ENCODE results near the gene SLC1A5. TPM values are rescaled to one million over a fixed set of nuclear protein-coding genes. Genes with fewer than 3 reads are reported as not detected.

Gene SLC1A5
- total RNA-seq, 1 donor from 2014 or later: 39.5 TPM

GRCh38 chr19:46821512-46822409, 33.4 kb upstream of the SLC1A5 start:
- Histone ChIP-seq H3K9ac (no peak overlapping the region), H3K4me1 (peaks cover 10% of the 10 kb centered on the region), H3F3A (ENCODE audit: low read depth) (no peaks in the 10 kb centered on the region), H3K27ac (no peak overlapping the region), H3K36me3 (no peaks in the 10 kb centered on the region), H3K79me2 (ENCODE audit: low read depth) (no peaks in the 10 kb centered on the region), H3K9me3 (ENCODE audit: low read depth) (no peaks in the 10 kb centered on the region), H3K4me3 (no peak overlapping the region), H3K27me3 (no peaks in the 10 kb centered on the region), H2AFZ (replicated peaks) (peak overlapping the region; percentile 72), H3K4me2 (peak overlapping the region; percentile 22), H4K20me1 (ENCODE audit: low read depth) (no peaks in the 10 kb centered on the region)
- DNase-seq (ENCODE audit: low spot score): peak; percentile 16
- TF ChIP-seq CTCF (IDR thresholded peaks at IDR 0.05): no peak
- no peak for TF ChIP-seq EZH2phosphoT487 (IDR thresholded peaks at IDR 0.05)
- no peak for TF ChIP-seq EZH2 (IDR thresholded peaks at IDR 0.05)
- Mint-ChIP-seq H3K9me3 (peaks cover 6% of the 10 kb centered on the region), H3K27me3 (ENCODE audit: insufficient read depth, low read depth) (peaks cover 2% of the 10 kb centered on the region), H3K27ac (peak overlapping the region; percentile 63), H3K4me1 (peaks cover 20% of the 10 kb centered on the region), H3K4me3 (no peak overlapping the region), H3K36me3 (no peaks in the 10 kb centered on the region)

- H3K4me1 Mint-ChIP-seq: peaks cover 20% of the 10 kb centered on the region
Measured at GRCh38 chr19:46818812-46819211, 30.4 kb upstream of the SLC1A5 start.

GRCh38 chr19:46815833-46816627, 27.6 kb upstream of the SLC1A5 start:
- no peak overlapping the region for H3K4me3 ChIP-seq
- no peaks in the 10 kb centered on the region for H3K9me3 ChIP-seq (ENCODE audit: low read depth)
- H3K9me3 Mint-ChIP-seq: no peaks in the 10 kb centered on the region
- H3K27me3 Mint-ChIP-seq (ENCODE audit: insufficient read depth, low read depth): peaks cover 7% of the 10 kb centered on the region
- peaks cover 25% of the 10 kb centered on the region for H3K4me1 Mint-ChIP-seq
- TF ChIP-seq CTCF (IDR thresholded peaks at IDR 0.05): no peak
- no peak for TF ChIP-seq EZH2 (IDR thresholded peaks at IDR 0.05)
- no peak for TF ChIP-seq EZH2phosphoT487 (IDR thresholded peaks at IDR 0.05)
- H3K79me2 ChIP-seq (ENCODE audit: low read depth): no peaks in the 10 kb centered on the region
- H3K36me3 ChIP-seq: no peaks in the 10 kb centered on the region
- DNase-seq (ENCODE audit: low spot score): no peak
- no peaks in the 10 kb centered on the region for H3F3A ChIP-seq (ENCODE audit: low read depth)
- no peak overlapping the region for H3K9ac ChIP-seq
- H2AFZ ChIP-seq (replicated peaks): no peak overlapping the region
- no peak overlapping the region for H3K4me3 Mint-ChIP-seq
- no peak overlapping the region for H3K27ac ChIP-seq
- H3K27me3 ChIP-seq: no peaks in the 10 kb centered on the region
- H3K27ac Mint-ChIP-seq: no peak overlapping the region
- H3K36me3 Mint-ChIP-seq: no peaks in the 10 kb centered on the region
- no peak overlapping the region for H3K4me2 ChIP-seq
- no peaks in the 10 kb centered on the region for H4K20me1 ChIP-seq (ENCODE audit: low read depth)
- H3K4me1 ChIP-seq: peaks cover 11% of the 10 kb centered on the region

More at GRCh38 chr19:46818812-46819211, 30.4 kb upstream of the SLC1A5 start:
- no peak for DNase-seq (ENCODE audit: low spot score)
- no peaks in the 10 kb centered on the region for H3K9me3 ChIP-seq (ENCODE audit: low read depth)
- no peak overlapping the region for H3K27ac Mint-ChIP-seq
- peaks cover 6% of the 10 kb centered on the region for H3K27me3 Mint-ChIP-seq (ENCODE audit: insufficient read depth, low read depth)
- no peaks in the 10 kb centered on the region for H3K36me3 ChIP-seq
- H3F3A ChIP-seq (ENCODE audit: low read depth): no peaks in the 10 kb centered on the region
- peaks cover 13% of the 10 kb centered on the region for H3K4me1 ChIP-seq
- H3K9me3 Mint-ChIP-seq: peaks cover 2% of the 10 kb centered on the region
- H3K27ac ChIP-seq: no peak overlapping the region
- no peak overlapping the region for H3K4me3 Mint-ChIP-seq
- no peaks in the 10 kb centered on the region for H4K20me1 ChIP-seq (ENCODE audit: low read depth)
- no peak overlapping the region for H3K9ac ChIP-seq
- TF ChIP-seq EZH2phosphoT487 (IDR thresholded peaks at IDR 0.05): no peak
- TF ChIP-seq CTCF (IDR thresholded peaks at IDR 0.05): no peak
- TF ChIP-seq EZH2 (IDR thresholded peaks at IDR 0.05): no peak
- no peaks in the 10 kb centered on the region for H3K27me3 ChIP-seq
- H3K4me3 ChIP-seq: no peak overlapping the region
- H2AFZ ChIP-seq (replicated peaks): peak overlapping the region; percentile 34
- no peaks in the 10 kb centered on the region for H3K79me2 ChIP-seq (ENCODE audit: low read depth)
- H3K36me3 Mint-ChIP-seq: no peaks in the 10 kb centered on the region
- H3K4me2 ChIP-seq: no peak overlapping the region

All from neural progenitor cell (in vitro differentiated cells).